Right atrium auricular region (tissue), 2 donors: ENCODE data around the gene PPP6R3. TPM values are rescaled to one million over a fixed set of nuclear protein-coding genes. Genes with fewer than 3 reads are reported as not detected.

ENCODE experiments used
- DNase-seq: peaks from one replicate; pipeline ENCODE4 v3.0.0-alpha.2; 2019; ENCODE audit warnings: low spot score
- H3K27ac ChIP-seq, 2 donors: fragments of 200-600 bp; sonication (generic); 1 replicate in 1 of 2; 2 replicates in 1 of 2; pipeline ENCODE4 v1.5.1; 2016 to 2019
- H3K27me3 ChIP-seq, 2 donors: fragments of 200-600 bp; sonication (generic); one replicate each; pipeline versions ENCODE4 v1.5.1 to v1.6.0; 2017 to 2019
- H3K36me3 ChIP-seq: fragments of 200-600 bp; sonication (generic); one replicate; pipeline ENCODE4 v1.5.1; 2016
- H3K4me1 ChIP-seq, 2 donors: fragments of 200-600 bp; sonication (generic); one replicate each; pipeline versions ENCODE4 v1.5.1 to v1.6.0; 2017 to 2019
- H3K4me3 ChIP-seq, 2 donors: fragments of 200-600 bp; sonication (generic); 1 replicate in 1 of 2; 2 replicates in 1 of 2; pipeline ENCODE4 v1.5.1; 2017 to 2019; ENCODE audit warnings: mild to moderate bottlenecking in 1 of 2, moderate library complexity in 1 of 2
- H3K9me3 ChIP-seq, 2 donors: fragments of 200-600 bp; sonication (generic); one replicate each; pipeline ENCODE4 v1.5.1; 2019
- CTCF ChIP-seq, 2 donors: fragments of 200-600 bp; sonication (generic); IDR thresholded peaks; one replicate each; pipeline ENCODE4 v1.5.1; 2019; ENCODE audit warnings: antibody characterized with exemption in 2 of 2
- total RNA-seq, 2 donors: library from RNA; depleted of rRNA; stranded (reverse); fragments of >200 nt; gene quantifications; one replicate each; pipeline ENCODE4 v1.1.0, GENCODE V29; 2016

The PPP6R3 gene
- total RNA-seq, 2 donors from 2014 or later = 81.1 to 95.2 TPM

GRCh38 chr11:68495872-68496271 lies 35.3 kb downstream of the PPP6R3 start:
- no peak overlapping the region for H3K27ac ChIP-seq

GRCh38 chr11:68497761-68498160 lies 37.2 kb downstream of the PPP6R3 start:
- no peak for DNase-seq
- H3K9me3 ChIP-seq = no peaks in the 10 kb centered on the region
- H3K4me1 ChIP-seq = peaks cover 0 to 71% of the 10 kb centered on the region in 2 donors
- H3K27ac ChIP-seq = no peak overlapping the region
- H3K27me3 ChIP-seq = no peaks in the 10 kb centered on the region
- no peaks in the 10 kb centered on the region for H3K36me3 ChIP-seq
- no peak overlapping the region for H3K4me3 ChIP-seq
- no peak for TF ChIP-seq CTCF (IDR thresholded peaks at IDR 0.05)

More at GRCh38 chr11:68495872-68496271, 35.3 kb downstream of the PPP6R3 start:
- H3K9me3 ChIP-seq = no peaks in the 10 kb centered on the region
- no peak overlapping the region for H3K4me3 ChIP-seq
- H3K4me1 ChIP-seq = peaks cover 0 to 54% of the 10 kb centered on the region in 2 donors
- no peak for DNase-seq
- TF ChIP-seq CTCF (IDR thresholded peaks at IDR 0.05) = no peak
- H3K36me3 ChIP-seq = no peaks in the 10 kb centered on the region
- no peaks in the 10 kb centered on the region for H3K27me3 ChIP-seq

- no peak overlapping the region for H3K4me3 ChIP-seq
- peaks cover 0 to 77% of the 10 kb centered on the region in 2 donors for H3K4me1 ChIP-seq
- no peak overlapping the region for H3K27ac ChIP-seq
- no peaks in the 10 kb centered on the region for H3K9me3 ChIP-seq
- TF ChIP-seq CTCF (IDR thresholded peaks at IDR 0.05) = no peak
- H3K27me3 ChIP-seq = no peaks in the 10 kb centered on the region
- DNase-seq = no peak
- no peaks in the 10 kb centered on the region for H3K36me3 ChIP-seq
These were observed 37.8 kb downstream of the PPP6R3 start for GRCh38 chr11:68498321-68498720.

GRCh38 chr11:68498903-68499883 lies 38.6 kb downstream of the PPP6R3 start:
- Histone ChIP-seq H3K36me3 (no peaks in the 10 kb centered on the region), H3K4me1 (peaks cover 0 to 85% of the 10 kb centered on the region in 2 donors), H3K9me3 (no peaks in the 10 kb centered on the region), H3K27ac (no peak overlapping the region), H3K4me3 (no peak overlapping the region), H3K27me3 (no peaks in the 10 kb centered on the region)
- TF ChIP-seq CTCF (IDR thresholded peaks at IDR 0.05) = no peak
- no peak for DNase-seq

GRCh38 chr11:68500206-68500605 lies 39.7 kb downstream of the PPP6R3 start:
- no peak overlapping the region for H3K27ac ChIP-seq
- TF ChIP-seq CTCF (IDR thresholded peaks at IDR 0.05) = no peak
- H3K9me3 ChIP-seq = no peaks in the 10 kb centered on the region
- no peak for DNase-seq
- no peaks in the 10 kb centered on the region for H3K27me3 ChIP-seq
- no peak overlapping the region for H3K4me3 ChIP-seq
- no peaks in the 10 kb centered on the region for H3K36me3 ChIP-seq
- peaks cover 0 to 92% of the 10 kb centered on the region in 2 donors for H3K4me1 ChIP-seq
